Subcutaneous abdominal adipose tissue (tissue), 5 donors: Measurements from ENCODE around the gene GOLGB1.
"Not testable (repeated sequence)": the region's sequence is repeated elsewhere in the genome, so short reads cannot be mapped to it uniquely, and the experiment has no call there.

ENCODE experiments used
- H3K27ac ChIP-seq: one replicate; pipeline ENCODE4 v1.7.0; 2013; ENCODE audit warnings: low read depth, mild to moderate bottlenecking, inconsistent platforms, low read length, moderate library complexity
- H3K27me3 ChIP-seq, 5 donors: one replicate each; pipeline ENCODE4 v1.7.0; 2013; ENCODE audit warnings: low read length in 5 of 5, inconsistent platforms in 1 of 5; ENCODE audit not compliant: control insufficient read depth in 5 of 5, insufficient read depth in 4 of 5
- H3K36me3 ChIP-seq, 5 donors: one replicate each; pipeline ENCODE4 v1.7.0; 2013; ENCODE audit warnings: low read length in 5 of 5; ENCODE audit not compliant: control insufficient read depth in 5 of 5, insufficient read depth in 5 of 5
- H3K4me1 ChIP-seq, 5 donors: one replicate each; pipeline ENCODE4 v1.7.0; 2013; ENCODE audit warnings: low read length in 5 of 5, mild to moderate bottlenecking in 3 of 5, moderate library complexity in 1 of 5; ENCODE audit not compliant: control insufficient read depth in 5 of 5, insufficient read depth in 5 of 5
- H3K4me3 ChIP-seq, 5 donors: one replicate each; pipeline ENCODE4 v1.7.0; 2013; ENCODE audit warnings: low read length in 5 of 5, low read depth in 1 of 5
- H3K9ac ChIP-seq, 5 donors: one replicate each; pipeline ENCODE4 v1.7.0; 2013; ENCODE audit warnings: low read length in 5 of 5, mild to moderate bottlenecking in 4 of 5, moderate library complexity in 3 of 5
- H3K9me3 ChIP-seq, 5 donors: one replicate each; pipeline ENCODE4 v1.7.0; 2013; ENCODE audit warnings: low read length in 5 of 5; ENCODE audit not compliant: control insufficient read depth in 5 of 5
- donor health status: healthy.
- donor health status: healthy.
- donor health status: healthy.
- donor health status: healthy.
- donor health status: healthy.

Gene GOLGB1

DNA sequence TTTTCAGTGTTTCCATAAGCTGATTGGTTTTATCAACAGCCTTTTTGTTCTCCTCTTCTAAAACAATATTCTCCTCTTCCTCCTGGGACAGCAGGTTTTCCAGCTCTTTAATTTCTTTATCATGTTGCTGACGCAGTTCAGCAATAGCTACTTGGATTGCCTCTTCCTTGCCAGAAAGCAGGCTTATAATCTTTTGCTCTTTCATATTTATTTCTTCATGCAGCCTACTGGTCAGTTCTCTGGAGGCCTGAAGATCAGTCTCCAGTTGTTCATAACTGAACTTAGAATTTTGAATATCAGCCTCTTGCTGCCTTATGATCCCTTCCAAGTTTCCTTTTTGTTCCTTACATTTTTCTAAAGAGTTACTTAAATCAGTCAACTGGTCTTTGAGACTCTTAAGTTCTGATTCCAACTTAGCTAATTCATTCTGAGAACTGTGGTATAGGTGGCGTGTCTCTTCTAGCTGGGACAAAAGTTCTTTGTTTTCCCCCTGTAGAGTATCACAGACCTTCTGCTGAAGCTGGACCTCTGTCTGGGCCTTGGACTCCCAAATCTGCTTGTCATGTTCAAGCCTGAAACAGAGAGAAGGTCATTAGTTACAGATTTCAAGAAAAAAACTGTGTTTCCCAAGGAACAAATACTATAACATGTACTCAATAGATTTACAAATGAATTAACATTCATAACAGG, 57.4 kb downstream of the GOLGB1 start:
- H3K27me3 ChIP-seq, result no peaks in the 10 kb centered on the region
- no peaks in the 10 kb centered on the region for H3K9me3 ChIP-seq
- peaks cover 20 to 36% (median 32%) of the 10 kb centered on the region in 5 donors for H3K36me3 ChIP-seq
- no peak overlapping the region for H3K9ac ChIP-seq
- H3K4me1 ChIP-seq, result peaks cover 0 to 3% (median 0%) of the 10 kb centered on the region in 5 donors
- H3K27ac ChIP-seq, result no peak overlapping the region
- no peak overlapping the region for H3K4me3 ChIP-seq

DNA sequence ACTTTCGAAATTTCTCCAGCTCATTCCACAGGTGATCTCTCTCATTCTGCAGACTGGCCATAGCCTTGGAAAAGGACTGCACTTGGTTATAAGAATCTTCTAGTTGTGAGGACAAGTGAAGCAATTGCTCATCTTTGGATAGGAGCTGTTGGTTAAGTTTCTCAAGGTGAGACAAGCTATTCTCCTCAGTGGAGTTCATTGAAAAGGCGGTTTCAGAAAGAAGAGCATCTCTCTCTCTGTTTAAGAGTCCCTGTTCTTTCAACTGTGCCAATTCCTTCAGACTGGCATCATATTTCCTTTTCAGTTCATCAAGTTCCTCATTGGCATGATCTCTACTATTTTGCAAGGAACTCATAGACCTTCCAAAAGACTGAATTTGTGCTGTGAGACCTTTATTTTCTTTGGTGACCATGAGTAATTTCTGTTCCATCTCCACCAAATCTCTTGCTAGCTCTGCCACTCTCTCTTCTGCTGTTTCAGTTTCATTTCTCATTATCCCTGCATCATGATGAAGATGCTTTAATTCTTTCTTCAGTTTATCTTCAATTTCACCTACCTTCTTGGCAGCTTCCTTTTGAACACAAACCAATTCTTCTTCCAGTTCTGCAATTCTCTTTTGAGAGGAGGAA, 58.6 kb downstream of the GOLGB1 start:
- Histone ChIP-seq H3K27me3 (no peaks in the 10 kb centered on the region), H3K4me1 (peaks cover 0 to 3% (median 0%) of the 10 kb centered on the region in 5 donors), H3K27ac (no peak overlapping the region), H3K9me3 (peaks cover 0 to 2% (median 0%) of the 10 kb centered on the region in 5 donors), H3K9ac (no peak overlapping the region), H3K36me3 (peaks cover 25 to 44% (median 39%) of the 10 kb centered on the region in 5 donors), H3K4me3 (no peak overlapping the region)

DNA sequence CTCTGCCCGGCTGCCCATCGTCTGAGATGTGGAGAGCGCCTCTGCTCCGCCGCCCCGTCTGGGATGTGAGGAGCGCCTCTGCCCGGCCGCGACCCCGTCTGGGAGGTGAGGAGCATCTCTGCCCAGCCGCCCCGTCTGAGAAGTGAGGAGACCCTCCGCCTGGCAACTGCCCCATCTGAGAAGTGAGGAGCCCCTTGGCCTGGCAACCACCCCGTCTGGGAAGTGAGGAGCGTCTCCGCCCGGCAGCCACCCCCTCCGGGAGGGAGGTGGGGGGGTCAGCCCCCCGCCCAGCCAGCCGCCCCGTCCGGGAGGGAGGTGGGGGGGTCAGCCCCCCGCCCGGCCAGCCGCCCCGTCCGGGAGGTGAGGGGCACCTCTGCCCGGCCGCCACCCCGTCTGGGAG, 60.8 kb downstream of the GOLGB1 start:
- H3K9me3 ChIP-seq, H3K4me1 ChIP-seq, H3K27me3 ChIP-seq, H3K4me3 ChIP-seq, H3K27ac ChIP-seq, H3K9ac ChIP-seq: not testable (repeated sequence)
- peaks cover 25 to 52% (median 38%) of the 10 kb centered on the region in 5 donors for H3K36me3 ChIP-seq

DNA sequence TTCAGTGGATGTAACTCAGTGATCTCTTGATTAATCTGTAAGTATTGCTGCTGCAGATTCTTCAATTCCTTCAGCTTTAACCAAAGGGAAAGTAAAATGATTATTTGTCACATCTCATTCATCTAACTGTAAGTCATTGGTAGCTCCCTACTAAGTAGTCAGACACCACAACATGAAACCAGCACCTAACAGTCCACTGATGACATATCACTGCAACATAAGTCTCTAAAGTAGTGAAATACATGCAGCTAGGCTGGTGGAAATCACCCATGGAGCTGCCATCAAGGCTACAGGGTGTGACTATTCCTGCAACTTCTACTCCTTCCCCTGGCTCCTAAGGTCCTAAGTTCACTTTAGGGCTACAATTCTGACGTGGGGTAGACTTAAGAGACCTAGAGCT, 67.7 kb downstream of the GOLGB1 start:
- H3K27me3 ChIP-seq, result no peaks in the 10 kb centered on the region
- no peak overlapping the region for H3K4me3 ChIP-seq
- H3K9ac ChIP-seq, result no peak overlapping the region
- no peak overlapping the region for H3K27ac ChIP-seq
- peaks cover 0 to 9% (median 3%) of the 10 kb centered on the region in 5 donors for H3K4me1 ChIP-seq
- H3K36me3 ChIP-seq, result peaks cover 34 to 55% (median 50%) of the 10 kb centered on the region in 5 donors
- H3K9me3 ChIP-seq, result peaks cover 0 to 8% (median 6%) of the 10 kb centered on the region in 5 donors

DNA sequence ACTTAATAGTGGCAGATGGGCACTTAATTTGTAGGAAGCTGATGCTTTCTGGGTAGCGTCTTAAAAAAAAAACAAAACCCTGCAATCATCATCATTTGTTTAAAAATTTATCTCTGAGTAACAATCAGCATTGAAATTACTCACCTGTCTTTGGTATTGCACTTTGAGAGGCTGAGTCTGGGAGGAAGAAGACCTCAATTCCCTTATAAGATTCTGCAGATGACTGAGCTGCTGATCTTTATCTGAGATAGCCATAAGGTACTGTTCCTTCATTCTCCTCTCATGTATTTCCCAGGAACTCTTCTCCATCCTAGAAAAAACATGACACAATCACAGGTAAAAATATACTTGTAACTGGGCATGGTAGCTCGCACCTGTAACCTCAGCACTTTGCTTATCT, 72.4 kb downstream of the GOLGB1 start:
- H3K27me3 ChIP-seq, result no peaks in the 10 kb centered on the region
- no peaks in the 10 kb centered on the region for H3K9me3 ChIP-seq
- no peak overlapping the region for H3K27ac ChIP-seq
- H3K4me3 ChIP-seq, result no peak overlapping the region
- no peak overlapping the region for H3K9ac ChIP-seq
- H3K4me1 ChIP-seq, result peaks cover 0 to 9% (median 3%) of the 10 kb centered on the region in 5 donors
- H3K36me3 ChIP-seq, result peaks cover 55 to 77% (median 63%) of the 10 kb centered on the region in 5 donors

DNA sequence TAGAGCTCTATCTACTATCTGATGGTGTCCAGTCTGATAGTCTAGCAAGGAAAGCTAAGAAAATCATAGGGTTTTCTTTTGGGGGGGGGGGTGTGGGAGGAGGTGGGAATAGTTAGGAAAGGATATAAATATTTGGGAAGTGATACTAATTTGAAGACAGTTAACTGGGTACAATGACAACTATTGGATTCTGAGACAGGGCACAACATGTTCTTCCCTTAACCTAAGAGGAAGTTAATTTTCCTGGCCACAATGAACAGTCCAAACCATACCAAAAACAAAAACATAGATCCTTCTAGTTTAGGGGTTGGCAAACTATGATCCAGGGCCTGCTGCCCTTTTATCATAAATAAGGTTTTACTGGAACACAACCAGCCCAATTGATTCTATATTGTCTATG, 78.9 kb downstream of the GOLGB1 start:
- no peak overlapping the region for H3K4me3 ChIP-seq
- no peak overlapping the region for H3K9ac ChIP-seq
- no peaks in the 10 kb centered on the region for H3K9me3 ChIP-seq
- H3K4me1 ChIP-seq, result peaks cover 0 to 4% (median 0%) of the 10 kb centered on the region in 5 donors
- H3K27ac ChIP-seq, result no peak overlapping the region
- peaks cover 56 to 78% (median 73%) of the 10 kb centered on the region in 5 donors for H3K36me3 ChIP-seq
- no peaks in the 10 kb centered on the region for H3K27me3 ChIP-seq

DNA sequence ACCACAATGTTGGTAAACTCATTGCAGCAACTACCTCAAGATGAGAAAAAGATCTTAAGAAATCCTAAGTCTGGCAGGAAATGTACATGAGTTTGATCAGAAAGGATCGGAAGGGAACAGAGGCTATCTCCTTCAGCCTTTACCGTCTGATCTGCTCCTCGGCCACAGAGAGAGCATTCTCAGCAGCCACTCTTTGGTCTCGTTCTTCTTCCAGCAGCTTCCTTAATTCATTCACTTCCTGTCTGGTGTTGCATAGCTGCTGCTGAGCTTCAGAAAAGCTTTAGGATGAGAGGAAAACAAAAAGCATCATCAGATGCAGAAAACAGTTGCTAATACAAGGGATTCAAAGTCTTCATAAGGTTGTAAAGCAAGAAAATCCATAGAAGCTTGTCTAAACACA, 82.2 kb downstream of the GOLGB1 start:
- Histone ChIP-seq H3K4me1 (peaks cover 0 to 12% (median 9%) of the 10 kb centered on the region in 5 donors), H3K4me3 (no peak overlapping the region), H3K9me3 (no peaks in the 10 kb centered on the region), H3K27ac (no peak overlapping the region), H3K9ac (no peak overlapping the region), H3K27me3 (no peaks in the 10 kb centered on the region), H3K36me3 (peaks cover 65 to 86% (median 69%) of the 10 kb centered on the region in 5 donors)

DNA sequence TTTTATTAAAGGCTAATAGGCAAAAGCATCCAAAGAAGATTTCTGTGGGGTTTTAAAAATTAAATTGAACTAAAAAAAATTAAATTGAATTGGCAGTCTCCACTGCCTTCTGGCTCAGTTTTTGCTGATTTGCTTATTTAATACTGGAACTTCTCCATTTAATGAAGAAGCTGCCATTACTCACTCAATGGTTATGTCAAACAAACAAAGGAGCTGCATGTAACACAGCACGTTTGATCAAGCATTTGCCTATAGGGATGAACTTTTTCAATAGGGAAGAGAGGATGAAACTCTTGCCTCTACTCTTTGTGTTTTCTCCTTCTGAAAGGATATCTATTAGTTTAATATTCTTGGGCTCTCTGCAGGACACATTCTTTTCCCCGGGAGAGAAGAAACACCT, 84.1 kb downstream of the GOLGB1 start:
- peaks cover 47 to 79% (median 58%) of the 10 kb centered on the region in 5 donors for H3K36me3 ChIP-seq
- no peaks in the 10 kb centered on the region for H3K9me3 ChIP-seq
- H3K4me3 ChIP-seq, result no peak overlapping the region
- no peaks in the 10 kb centered on the region for H3K27me3 ChIP-seq
- no peak overlapping the region for H3K27ac ChIP-seq
- no peak overlapping the region for H3K9ac ChIP-seq
- peaks cover 0 to 20% (median 9%) of the 10 kb centered on the region in 5 donors for H3K4me1 ChIP-seq

DNA sequence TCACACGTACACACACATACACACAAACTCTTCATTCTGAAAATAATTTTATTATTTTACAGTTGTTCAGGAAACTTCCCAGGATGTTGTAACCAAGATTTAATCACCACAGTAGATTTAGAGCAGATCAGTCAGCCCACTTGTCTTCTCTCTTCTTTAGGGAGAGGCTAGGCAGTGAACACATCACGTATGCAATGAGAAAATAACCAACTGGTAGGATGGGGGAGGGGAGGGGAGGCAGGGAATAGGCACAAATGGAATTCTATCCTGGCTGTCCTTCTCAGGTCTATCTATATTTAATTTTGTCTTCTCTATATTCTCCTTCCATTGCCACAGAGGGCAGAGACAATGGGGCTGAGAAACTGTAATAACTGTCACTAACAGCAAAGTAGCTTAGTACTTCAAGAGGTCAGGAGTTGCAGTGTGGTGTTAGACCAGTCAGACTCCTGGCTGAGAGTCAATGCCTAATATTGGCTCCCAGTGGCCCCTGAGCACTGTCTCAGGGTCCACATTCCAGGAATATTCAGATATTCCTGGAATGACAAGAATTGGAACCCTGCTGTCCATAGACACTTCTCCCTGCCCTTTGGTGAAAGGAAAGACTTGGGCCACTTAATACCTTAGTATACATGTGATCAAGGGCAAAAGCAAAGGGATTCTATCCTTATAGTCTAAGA, 86.2 kb downstream of the GOLGB1 start:
- Histone ChIP-seq H3K27ac (no peak overlapping the region), H3K9ac (no peak overlapping the region), H3K36me3 (peaks cover 31 to 61% (median 46%) of the 10 kb centered on the region in 5 donors), H3K4me1 (peaks cover 3 to 42% (median 25%) of the 10 kb centered on the region in 5 donors), H3K4me3 (no peak overlapping the region), H3K9me3 (no peaks in the 10 kb centered on the region), H3K27me3 (no peaks in the 10 kb centered on the region)

DNA sequence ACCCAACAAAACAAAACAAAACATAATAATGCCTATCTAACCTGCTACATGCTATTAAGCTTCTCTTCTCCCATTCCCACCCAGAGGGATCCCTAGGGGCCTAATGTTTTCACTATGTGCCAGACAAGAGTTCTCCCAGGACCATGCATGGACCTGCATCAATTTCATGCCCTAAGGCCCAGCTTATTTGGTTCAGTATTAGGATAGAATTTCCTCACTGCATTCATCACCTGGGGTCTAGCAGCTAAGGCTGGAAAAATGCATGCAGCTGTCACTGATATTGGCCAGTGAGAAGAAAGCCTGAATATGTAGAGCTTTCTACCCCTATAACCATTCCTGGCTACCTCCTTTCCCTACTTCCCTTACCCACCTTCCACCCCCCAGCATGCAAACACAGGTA, 86.8 kb downstream of the GOLGB1 start:
- no peaks in the 10 kb centered on the region for H3K9me3 ChIP-seq
- H3K9ac ChIP-seq, result no peak overlapping the region
- no peaks in the 10 kb centered on the region for H3K27me3 ChIP-seq
- H3K4me1 ChIP-seq, result peaks cover 3 to 47% (median 25%) of the 10 kb centered on the region in 5 donors
- no peak overlapping the region for H3K4me3 ChIP-seq
- no peak overlapping the region for H3K27ac ChIP-seq
- peaks cover 28 to 56% (median 43%) of the 10 kb centered on the region in 5 donors for H3K36me3 ChIP-seq
